ENCODE data around the gene KIF26B. TPM values are rescaled to one million over a fixed set of nuclear protein-coding genes. Genes with fewer than 3 reads are reported as not detected.

Gene KIF26B
- total RNA-seq, 1 experiment from 2014 or later, result 0.04 TPM

- Histone ChIP-seq H3K4me3 (ENCODE audit: low read length) (no peak overlapping the region), H2AFZ (ENCODE audit: low read length) (no peak overlapping the region), H3K9ac (ENCODE audit: low read length) (no peak overlapping the region), H3F3A (ENCODE audit: low read length, unreplicated experiment) (no peaks in the 10 kb centered on the region), H3K36me3 (ENCODE audit: low read depth, low read length) (no peaks in the 10 kb centered on the region), H3K9me3 (ENCODE audit: low read length) (no peaks in the 10 kb centered on the region), H3K27me3 (ENCODE audit: low read length) (peaks cover 75% of the 10 kb centered on the region), H3K27ac (ENCODE audit: low read length) (no peak overlapping the region), H3K4me1 (ENCODE audit: insufficient read depth, low read length) (no peaks in the 10 kb centered on the region), H3K4me2 (ENCODE audit: low read length) (no peak overlapping the region), H3K79me2 (ENCODE audit: low read length) (no peaks in the 10 kb centered on the region), H4K20me1 (ENCODE audit: low read length) (no peaks in the 10 kb centered on the region), H3K9me2 (replicated peaks; ENCODE audit: low read length) (no peaks in the 10 kb centered on the region)
- DNase-seq (no peak), ATAC-seq (no peak)
- CTCF ChIA-PET, result no interaction called here
- POLR2A ChIA-PET (ENCODE audit: unreplicated experiment), result no interaction called here
- intact Hi-C loops (cut with micrococcal nuclease), result no loop called here
- TF ChIP-seq, protein P1, sequence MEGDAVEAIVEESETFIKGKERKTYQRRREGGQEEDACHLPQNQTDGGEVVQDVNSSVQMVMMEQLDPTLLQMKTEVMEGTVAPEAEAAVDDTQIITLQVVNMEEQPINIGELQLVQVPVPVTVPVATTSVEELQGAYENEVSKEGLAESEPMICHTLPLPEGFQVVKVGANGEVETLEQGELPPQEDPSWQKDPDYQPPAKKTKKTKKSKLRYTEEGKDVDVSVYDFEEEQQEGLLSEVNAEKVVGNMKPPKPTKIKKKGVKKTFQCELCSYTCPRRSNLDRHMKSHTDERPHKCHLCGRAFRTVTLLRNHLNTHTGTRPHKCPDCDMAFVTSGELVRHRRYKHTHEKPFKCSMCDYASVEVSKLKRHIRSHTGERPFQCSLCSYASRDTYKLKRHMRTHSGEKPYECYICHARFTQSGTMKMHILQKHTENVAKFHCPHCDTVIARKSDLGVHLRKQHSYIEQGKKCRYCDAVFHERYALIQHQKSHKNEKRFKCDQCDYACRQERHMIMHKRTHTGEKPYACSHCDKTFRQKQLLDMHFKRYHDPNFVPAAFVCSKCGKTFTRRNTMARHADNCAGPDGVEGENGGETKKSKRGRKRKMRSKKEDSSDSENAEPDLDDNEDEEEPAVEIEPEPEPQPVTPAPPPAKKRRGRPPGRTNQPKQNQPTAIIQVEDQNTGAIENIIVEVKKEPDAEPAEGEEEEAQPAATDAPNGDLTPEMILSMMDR (conservative IDR thresholded peaks at IDR 0.05; ENCODE audit: low read depth, low read length), result no peak
- TF ChIP-seq EZH2 (IDR thresholded peaks at IDR 0.05; ENCODE audit: low read length, unreplicated experiment) (no peak), EZH2phosphoT487 (IDR thresholded peaks at IDR 0.05; ENCODE audit: borderline replicate concordance, low read length) (no peak)
- BruUV-seq (replicated peaks), result no TSS peak
Observed at GRCh38 chr1:245465666-245466065, 310.9 kb downstream of the KIF26B start.

GRCh38 chr1:245466261-245466660, 311.5 kb downstream of the KIF26B start:
- H3K4me2 ChIP-seq (ENCODE audit: low read length), result no peak overlapping the region
- peaks cover 70% of the 10 kb centered on the region for H3K27me3 ChIP-seq (ENCODE audit: low read length)
- H3K9me3 ChIP-seq (ENCODE audit: low read length), result no peaks in the 10 kb centered on the region
- H3K36me3 ChIP-seq (ENCODE audit: low read depth, low read length), result no peaks in the 10 kb centered on the region
- no peaks in the 10 kb centered on the region for H3K79me2 ChIP-seq (ENCODE audit: low read length)
- H3F3A ChIP-seq (ENCODE audit: low read length, unreplicated experiment), result no peaks in the 10 kb centered on the region
- TF ChIP-seq, protein P1 (conservative IDR thresholded peaks at IDR 0.05; ENCODE audit: low read depth, low read length), result no peak
- no peak for TF ChIP-seq EZH2 (IDR thresholded peaks at IDR 0.05; ENCODE audit: low read length, unreplicated experiment)
- TF ChIP-seq EZH2phosphoT487 (IDR thresholded peaks at IDR 0.05; ENCODE audit: borderline replicate concordance, low read length), result no peak
- ChIA-PET POLR2A (ENCODE audit: unreplicated experiment) (no interaction called here), CTCF (no interaction called here)
- no peak overlapping the region for H3K4me3 ChIP-seq (ENCODE audit: low read length)
- no peak overlapping the region for H3K9ac ChIP-seq (ENCODE audit: low read length)
- intact Hi-C loops (cut with micrococcal nuclease), result no loop called here
- DNase-seq (no peak), ATAC-seq (no peak)
- H3K9me2 ChIP-seq (replicated peaks; ENCODE audit: low read length), result no peaks in the 10 kb centered on the region
- no TSS peak for BruUV-seq (replicated peaks)
- no peaks in the 10 kb centered on the region for H3K4me1 ChIP-seq (ENCODE audit: insufficient read depth, low read length)
- H2AFZ ChIP-seq (ENCODE audit: low read length), result no peak overlapping the region
- H3K27ac ChIP-seq (ENCODE audit: low read length), result no peak overlapping the region
- no peaks in the 10 kb centered on the region for H4K20me1 ChIP-seq (ENCODE audit: low read length)

DNA sequence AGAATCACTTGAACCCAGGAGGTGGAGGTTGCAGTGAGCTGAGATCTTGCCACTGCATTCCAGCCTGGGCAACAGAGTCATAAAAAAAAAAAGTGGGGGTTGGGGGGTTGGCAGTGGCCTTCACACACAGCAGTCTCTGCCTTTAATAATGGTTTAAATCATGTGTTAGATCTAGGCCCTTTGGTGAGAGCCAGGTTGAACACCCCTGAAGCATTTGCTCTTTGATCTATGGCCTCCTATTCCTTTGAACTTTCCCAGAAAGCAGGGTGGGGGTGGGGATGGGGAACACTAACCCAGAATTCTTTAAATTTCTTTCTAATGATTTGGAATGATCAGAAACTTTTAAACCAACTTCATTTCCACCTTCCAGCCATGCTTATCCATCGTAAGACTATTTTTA, 313.0 kb downstream of the KIF26B start:
- H3F3A ChIP-seq (ENCODE audit: low read length, unreplicated experiment), result no peaks in the 10 kb centered on the region
- ChIA-PET POLR2A (ENCODE audit: unreplicated experiment) (no interaction called here), CTCF (no interaction called here)
- no TSS peak for BruUV-seq (replicated peaks)
- H3K9me2 ChIP-seq (replicated peaks; ENCODE audit: low read length), result no peaks in the 10 kb centered on the region
- no peak overlapping the region for H3K27ac ChIP-seq (ENCODE audit: low read length)
- no peaks in the 10 kb centered on the region for H3K36me3 ChIP-seq (ENCODE audit: low read depth, low read length)
- intact Hi-C loops (cut with micrococcal nuclease), result no loop called here
- DNase-seq (no peak), ATAC-seq (no peak)
- H3K79me2 ChIP-seq (ENCODE audit: low read length), result no peaks in the 10 kb centered on the region
- H4K20me1 ChIP-seq (ENCODE audit: low read length), result no peaks in the 10 kb centered on the region
- TF ChIP-seq, protein P1 (conservative IDR thresholded peaks at IDR 0.05; ENCODE audit: low read depth, low read length), result no peak
- TF ChIP-seq EZH2phosphoT487 (IDR thresholded peaks at IDR 0.05; ENCODE audit: borderline replicate concordance, low read length) (no peak), EZH2 (IDR thresholded peaks at IDR 0.05; ENCODE audit: low read length, unreplicated experiment) (no peak)
- no peak overlapping the region for H3K4me3 ChIP-seq (ENCODE audit: low read length)
- H3K9ac ChIP-seq (ENCODE audit: low read length), result no peak overlapping the region
- no peak overlapping the region for H2AFZ ChIP-seq (ENCODE audit: low read length)
- H3K4me2 ChIP-seq (ENCODE audit: low read length), result no peak overlapping the region
- peaks cover 64% of the 10 kb centered on the region for H3K27me3 ChIP-seq (ENCODE audit: low read length)
- no peaks in the 10 kb centered on the region for H3K4me1 ChIP-seq (ENCODE audit: insufficient read depth, low read length)
- no peaks in the 10 kb centered on the region for H3K9me3 ChIP-seq (ENCODE audit: low read length)
